Smooth muscle cell (in vitro differentiated cells): ENCODE measurements around the gene SCN8A. TPM values are rescaled to one million over a fixed set of nuclear protein-coding genes. Genes with fewer than 3 reads are reported as not detected.

ENCODE experiments used
- DNase-seq: peaks from one replicate; lab custom pipeline; 2025; ENCODE audit not compliant: unreplicated experiment; lab: John Stamatoyannopoulos, UW
- H2AFZ ChIP-seq: fragments of 200-600 bp; sonication (generic); 2 replicates; pipeline ENCODE4 v1.6.0; 2016; ENCODE audit warnings: antibody characterized with exemption, low read depth, mild to moderate bottlenecking
- H3F3A ChIP-seq: fragments of 200-600 bp; sonication (generic); 2 replicates; pipeline ENCODE4 v1.6.0; 2017; ENCODE audit warnings: antibody characterized with exemption, low read depth
- H3K27ac ChIP-seq: fragments of 200-600 bp; sonication (generic); 2 replicates; pipeline ENCODE4 v1.5.1; 2016; ENCODE audit warnings: low read depth, mild to moderate bottlenecking
- H3K27me3 ChIP-seq: fragments of 200-600 bp; sonication (generic); 2 replicates; pipeline ENCODE4 v1.6.1; 2016; ENCODE audit warnings: low read depth, mild to moderate bottlenecking
- H3K36me3 ChIP-seq: fragments of 200-600 bp; sonication (generic); 2 replicates; pipeline ENCODE4 v1.5.1; 2016; ENCODE audit warnings: low read depth
- H3K4me1 ChIP-seq: fragments of 200-600 bp; sonication (generic); 2 replicates; pipeline ENCODE4 v1.5.1; 2016; ENCODE audit warnings: low read depth
- H3K4me2 ChIP-seq: fragments of 200-600 bp; sonication (generic); 2 replicates; pipeline ENCODE4 v1.6.0; 2016; ENCODE audit warnings: mild to moderate bottlenecking
- H3K4me3 ChIP-seq: fragments of 200-600 bp; sonication (generic); 2 replicates; pipeline ENCODE4 v1.5.1; 2016; ENCODE audit warnings: mild to moderate bottlenecking
- H3K79me2 ChIP-seq: fragments of 200-600 bp; sonication (generic); 2 replicates; pipeline ENCODE4 v1.6.0; 2016; ENCODE audit warnings: low read depth, mild to moderate bottlenecking
- H3K9ac ChIP-seq: fragments of 200-600 bp; sonication (generic); 2 replicates; pipeline ENCODE4 v1.6.0; 2016; ENCODE audit warnings: low read depth
- H3K9me3 ChIP-seq: fragments of 200-600 bp; sonication (generic); replicated peaks from 2 replicates; pipeline ENCODE4 v1.5.1; 2016; ENCODE audit warnings: low read depth
- H4K20me1 ChIP-seq: fragments of 200-600 bp; sonication (generic); 2 replicates; pipeline ENCODE4 v1.6.0; 2016; ENCODE audit warnings: low read depth
- WGBS: methylation state at CpG from one replicate; pipeline ENCODE4 v1.1.7; 2016; ENCODE audit warnings: low lambda C conversion rate; 5-methylcytosine and 5-hydroxymethylcytosine counted together
- polyA plus RNA-seq: library from polyadenylated mRNA; unstranded; fragments of >200 nt; fragmentation: Nextera tagmentation; extraction: Ambion mirVana; gene quantifications from 2 replicates; pipeline ENCODE4 v1.2.1, GENCODE V29; 2016
- total RNA-seq: library from RNA; depleted of rRNA; stranded (reverse); fragments of >200 nt; gene quantifications from 2 replicates; pipeline ENCODE4 v1.2.3, GENCODE V29; 2014
- TF ChIP-seq, protein P1 (sequence below): fragments of 200-600 bp; sonication (generic); IDR thresholded peaks from 2 replicates; pipeline ENCODE4 v1.5.1; 2017; ENCODE audit warnings: borderline replicate concordance, mild to moderate bottlenecking, antibody characterized with exemption; ENCODE audit not compliant: insufficient read depth, poor library complexity, severe bottlenecking

The SCN8A gene
- total and polyA plus RNA-seq, 2 experiments from 2014 or later = 0.38 to 4.5 TPM

DNA sequence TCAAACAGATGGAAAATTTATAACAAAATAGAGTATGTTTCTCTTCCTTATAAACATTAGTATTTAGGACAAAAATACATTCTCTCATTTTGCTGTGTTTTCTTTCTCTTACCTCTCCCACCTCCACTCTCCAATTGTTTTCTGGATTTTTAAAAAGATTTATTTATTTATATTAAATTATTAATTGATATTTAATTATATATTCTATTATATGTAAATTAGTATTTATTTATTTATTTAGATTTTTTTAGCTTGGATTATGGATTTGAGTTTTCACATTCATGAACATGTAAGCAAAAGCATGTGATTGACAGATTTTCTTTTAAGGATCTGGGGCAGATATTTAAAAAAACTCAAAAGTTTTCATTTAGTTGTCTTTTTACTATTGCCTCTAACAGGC is 35.6 kb downstream of the SCN8A start:
- TF ChIP-seq, protein P1, sequence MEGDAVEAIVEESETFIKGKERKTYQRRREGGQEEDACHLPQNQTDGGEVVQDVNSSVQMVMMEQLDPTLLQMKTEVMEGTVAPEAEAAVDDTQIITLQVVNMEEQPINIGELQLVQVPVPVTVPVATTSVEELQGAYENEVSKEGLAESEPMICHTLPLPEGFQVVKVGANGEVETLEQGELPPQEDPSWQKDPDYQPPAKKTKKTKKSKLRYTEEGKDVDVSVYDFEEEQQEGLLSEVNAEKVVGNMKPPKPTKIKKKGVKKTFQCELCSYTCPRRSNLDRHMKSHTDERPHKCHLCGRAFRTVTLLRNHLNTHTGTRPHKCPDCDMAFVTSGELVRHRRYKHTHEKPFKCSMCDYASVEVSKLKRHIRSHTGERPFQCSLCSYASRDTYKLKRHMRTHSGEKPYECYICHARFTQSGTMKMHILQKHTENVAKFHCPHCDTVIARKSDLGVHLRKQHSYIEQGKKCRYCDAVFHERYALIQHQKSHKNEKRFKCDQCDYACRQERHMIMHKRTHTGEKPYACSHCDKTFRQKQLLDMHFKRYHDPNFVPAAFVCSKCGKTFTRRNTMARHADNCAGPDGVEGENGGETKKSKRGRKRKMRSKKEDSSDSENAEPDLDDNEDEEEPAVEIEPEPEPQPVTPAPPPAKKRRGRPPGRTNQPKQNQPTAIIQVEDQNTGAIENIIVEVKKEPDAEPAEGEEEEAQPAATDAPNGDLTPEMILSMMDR = no peak
- no peak overlapping the region for H3K4me2 ChIP-seq
- H3K36me3 ChIP-seq = no peaks in the 10 kb centered on the region
- no peaks in the 10 kb centered on the region for H4K20me1 ChIP-seq
- H3K4me3 ChIP-seq = no peak overlapping the region
- H3F3A ChIP-seq = no peaks in the 10 kb centered on the region
- no peak overlapping the region for H3K9ac ChIP-seq
- no peaks in the 10 kb centered on the region for H3K27me3 ChIP-seq
- peaks cover 17% of the 10 kb centered on the region for H3K4me1 ChIP-seq
- DNase-seq = no peak
- no peak overlapping the region for H2AFZ ChIP-seq
- H3K9me3 ChIP-seq = no peaks in the 10 kb centered on the region
- H3K27ac ChIP-seq = no peak overlapping the region
- H3K79me2 ChIP-seq = no peaks in the 10 kb centered on the region

DNA sequence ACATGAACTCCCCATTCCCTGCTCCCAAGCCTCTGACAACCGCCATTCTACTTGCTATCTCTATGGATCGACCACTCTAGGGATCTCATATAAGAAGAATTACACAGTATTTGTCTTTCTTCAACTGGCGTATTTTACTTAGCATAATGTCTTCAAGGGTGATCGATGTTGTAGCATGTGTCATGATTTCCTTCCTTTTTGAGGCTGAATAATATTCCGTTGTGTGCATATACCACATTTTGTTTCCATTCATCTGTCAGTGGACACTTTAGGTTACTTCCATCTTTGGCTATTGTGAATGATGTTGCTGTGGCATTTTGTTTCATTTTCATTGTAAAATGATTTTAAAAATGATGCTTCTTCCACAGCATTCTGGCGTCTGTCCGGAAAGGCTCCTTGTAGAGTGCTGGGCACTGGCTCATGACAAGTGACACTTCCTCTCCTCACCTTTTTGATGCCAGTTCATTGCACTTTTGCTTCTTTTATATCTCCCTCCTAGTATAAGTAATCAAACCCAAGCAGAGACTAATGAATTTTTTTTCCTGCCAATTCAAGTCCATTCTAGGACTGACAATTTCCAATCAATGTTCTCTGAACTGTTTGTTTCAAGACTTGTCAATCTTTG is 39.3 kb downstream of the SCN8A start:
- no peak overlapping the region for H3K4me2 ChIP-seq
- TF ChIP-seq, protein P1 = no peak
- 97% methylated on average over 7 of the region's 7 CpGs for WGBS
- H3K27ac ChIP-seq = no peak overlapping the region
- no peaks in the 10 kb centered on the region for H3K9me3 ChIP-seq
- no peaks in the 10 kb centered on the region for H3K36me3 ChIP-seq
- no peak overlapping the region for H2AFZ ChIP-seq
- no peak overlapping the region for H3K9ac ChIP-seq
- no peak for DNase-seq
- H3K27me3 ChIP-seq = no peaks in the 10 kb centered on the region
- no peaks in the 10 kb centered on the region for H4K20me1 ChIP-seq
- H3K4me3 ChIP-seq = no peak overlapping the region
- no peaks in the 10 kb centered on the region for H3F3A ChIP-seq
- peaks cover 16% of the 10 kb centered on the region for H3K4me1 ChIP-seq
- H3K79me2 ChIP-seq = no peaks in the 10 kb centered on the region

DNA sequence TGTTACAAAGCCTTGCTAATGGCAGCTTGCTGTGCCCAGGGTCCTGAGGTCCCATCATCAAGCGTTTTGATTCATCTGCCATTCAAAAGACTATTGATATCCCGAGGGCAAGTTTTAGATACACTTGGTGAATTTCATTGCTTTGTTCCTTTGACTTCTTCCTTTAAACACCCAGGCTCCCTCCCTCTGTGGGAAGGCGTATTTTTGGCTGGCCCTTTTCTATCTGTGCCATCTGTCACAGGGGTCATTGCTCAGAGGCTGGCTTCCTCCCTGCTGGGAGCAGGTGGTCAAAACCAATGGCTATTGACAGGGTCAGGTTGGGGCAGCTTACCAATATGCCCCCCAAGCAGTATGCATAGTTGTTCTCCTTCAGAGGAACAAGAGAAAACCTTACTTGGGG is 40.0 kb downstream of the SCN8A start:
- Histone ChIP-seq H3K4me3 (no peak overlapping the region), H3K36me3 (no peaks in the 10 kb centered on the region), H3F3A (no peaks in the 10 kb centered on the region), H3K4me1 (peaks cover 16% of the 10 kb centered on the region), H3K9ac (no peak overlapping the region), H4K20me1 (no peaks in the 10 kb centered on the region), H3K4me2 (no peak overlapping the region), H3K79me2 (no peaks in the 10 kb centered on the region), H3K9me3 (no peaks in the 10 kb centered on the region), H3K27ac (no peak overlapping the region), H3K27me3 (no peaks in the 10 kb centered on the region), H2AFZ (no peak overlapping the region)
- 86% methylated on average over 3 of the region's 3 CpGs for WGBS
- TF ChIP-seq, protein P1 = no peak
- no peak for DNase-seq

DNA sequence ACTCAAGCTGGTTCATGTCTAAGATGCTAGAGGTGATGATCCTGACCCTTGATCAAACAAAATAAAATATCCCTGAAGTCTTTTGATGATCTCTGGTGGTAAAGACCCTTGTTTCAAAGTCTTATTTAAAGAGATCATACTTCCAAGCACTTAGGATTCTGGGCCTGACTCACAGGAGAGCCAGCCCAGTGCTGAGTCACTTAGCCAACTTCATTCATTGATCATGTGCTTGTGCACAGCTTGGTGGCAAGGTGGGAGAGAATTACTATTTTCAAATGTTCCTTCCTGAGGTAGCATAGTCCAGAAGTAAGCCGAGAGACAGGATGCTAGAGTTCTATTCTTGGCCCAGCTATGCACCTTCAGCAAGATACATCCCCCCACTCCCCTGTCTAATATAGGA is 40.6 kb downstream of the SCN8A start:
- Histone ChIP-seq H3F3A (no peaks in the 10 kb centered on the region), H3K27me3 (no peaks in the 10 kb centered on the region), H3K9ac (no peak overlapping the region), H3K4me2 (no peak overlapping the region), H2AFZ (no peak overlapping the region), H3K9me3 (no peaks in the 10 kb centered on the region), H4K20me1 (no peaks in the 10 kb centered on the region), H3K4me3 (no peak overlapping the region), H3K4me1 (peaks cover 16% of the 10 kb centered on the region), H3K27ac (no peak overlapping the region), H3K79me2 (no peaks in the 10 kb centered on the region), H3K36me3 (no peaks in the 10 kb centered on the region)
- TF ChIP-seq, protein P1 = no peak
- DNase-seq = no peak
- 78% methylated on average over 1 of the region's 1 CpG for WGBS
